Liver (tissue), 3 donors: ENCODE results near the gene MYBPH.

Source experiments
- ATF3 ChIP-seq: IDR thresholded peaks from 2 replicates; pipeline ENCODE4 v1.6.1; 2016; ENCODE audit warnings: antibody characterized with exemption
- CTCF ChIP-seq: fragments of 150-350 bp; IDR thresholded peaks from 2 replicates; pipeline ENCODE4 v1.5.1; 2017; ENCODE audit warnings: improper control_type of control experiment, low read depth, low read length; ENCODE audit not compliant: missing input control
- EGR1 ChIP-seq, 2 donors: IDR thresholded peaks; 2 replicates each; pipeline ENCODE4 v1.6.1; 2016 to 2018; ENCODE audit warnings: antibody characterized with exemption in 2 of 2, low read depth in 2 of 2
- HNF4A ChIP-seq, 2 donors: conservative IDR thresholded peaks; 2 replicates each; pipeline ENCODE4 v1.6.1; 2016; ENCODE audit warnings: antibody characterized with exemption in 2 of 2, mild to moderate bottlenecking in 2 of 2
- NR2F2 ChIP-seq: IDR thresholded peaks from 2 replicates; pipeline ENCODE4 v1.6.1; 2016; ENCODE audit warnings: antibody characterized with exemption
- RAD21 ChIP-seq, 2 donors: IDR thresholded peaks; 2 replicates each; pipeline ENCODE4 v1.6.1; 2016; ENCODE audit warnings: antibody characterized with exemption in 2 of 2, mild to moderate bottlenecking in 2 of 2
- REST ChIP-seq: IDR thresholded peaks from 2 replicates; pipeline ENCODE4 v1.6.1; 2016; ENCODE audit warnings: antibody characterized with exemption, mild to moderate bottlenecking
- TAF1 ChIP-seq: conservative IDR thresholded peaks from 2 replicates; pipeline ENCODE4 v1.6.1; 2016; ENCODE audit warnings: antibody characterized with exemption, mild to moderate bottlenecking
- ZBTB33 ChIP-seq: IDR thresholded peaks from 2 replicates; pipeline ENCODE4 v1.6.1; 2016; ENCODE audit warnings: antibody characterized with exemption
- donor health status: healthy.
- donor health status: healthy.

GRCh38 chr1:203217139-203217655, 41.6 kb upstream of the MYBPH start:
- no peak for TF ChIP-seq CTCF
- TF ChIP-seq ZBTB33 = no peak
- no peak for TF ChIP-seq HNF4A (conservative IDR thresholded peaks at IDR 0.05)
- no peak for TF ChIP-seq NR2F2
- no peak for TF ChIP-seq REST
- TF ChIP-seq RAD21 (IDR thresholded peaks at IDR 0.05) = no peak
- TF ChIP-seq ATF3 = no peak
- TF ChIP-seq EGR1 (IDR thresholded peaks at IDR 0.05; ENCODE audit: low read depth in 2 of 2) = no peak
- TF ChIP-seq TAF1 = no peak
